Tibial nerve (tissue), 3 donors: ENCODE data around the gene CASP3.

Experiments
- CTCF ChIP-seq, 5 experiments: fragments of 200-600 bp in 3 of 5; fragments of 450-650 bp in 2 of 5; sonication (generic) in 3 of 5; IDR thresholded peaks; one replicate each; pipeline ENCODE4 v1.5.1; 2016 to 2019; ENCODE audit warnings: antibody characterized with exemption in 5 of 5, mild to moderate bottlenecking in 3 of 5, moderate library complexity in 2 of 5
- POLR2A ChIP-seq, 2 donors: fragments of 450-650 bp; IDR thresholded peaks; one replicate each; pipeline ENCODE4 v1.6.1; 2017; ENCODE audit warnings: antibody characterized with exemption in 2 of 2, mild to moderate bottlenecking in 2 of 2, moderate library complexity in 2 of 2

GRCh38 chr4:184688447-184688846 is 39.2 kb upstream of the CASP3 start:
- TF ChIP-seq CTCF (IDR thresholded peaks at IDR 0.05) (no peak), POLR2A (IDR thresholded peaks at IDR 0.05) (no peak)
